ENCODE data around the gene ANKRD7.

- TF ChIP-seq CTCF (IDR thresholded peaks at IDR 0.05) (no peak), POLR2A (IDR thresholded peaks at IDR 0.05) (no peak), EP300 (IDR thresholded peaks at IDR 0.05) (no peak), POLR2AphosphoS5 (IDR thresholded peaks at IDR 0.05) (no peak)
Measured at GRCh38 chr7:118264836-118265235, 40.3 kb downstream of the ANKRD7 start.

Data from sigmoid colon (tissue), 4 donors.